HepG2 (cell line): ENCODE results near the gene PTCRA.

Source experiments
- JUN ChIP-seq: sonication (generic); formaldehyde crosslinking; IDR thresholded peaks from 2 replicates; pipeline ENCODE4 v1.4.0; 2020; ENCODE audit warnings: mild to moderate bottlenecking, missing genetic modification reagents
- PAX8 ChIP-seq: sonication (generic); formaldehyde crosslinking; IDR thresholded peaks from 2 replicates; pipeline ENCODE4 v1.8.0; 2022; ENCODE audit warnings: mild to moderate bottlenecking, missing genetic modification reagents, borderline replicate concordance
- RAD51 ChIP-seq: fragments of 450-650 bp; IDR thresholded peaks from 2 replicates; pipeline ENCODE4 v1.6.1; 2016; ENCODE audit warnings: borderline replicate concordance
- TCF7 ChIP-seq: sonication (generic); IDR thresholded peaks from 2 replicates; pipeline ENCODE4 v1.6.1; 2016; ENCODE audit warnings: antibody characterized with exemption, low read depth
- TP53 ChIP-seq: sonication (generic); formaldehyde crosslinking; conservative IDR thresholded peaks from 2 replicates; pipeline ENCODE4 v1.4.0; 2020; ENCODE audit warnings: missing genetic modification reagents
- YY1 ChIP-seq: IDR thresholded peaks from 2 replicates; pipeline ENCODE4 v1.6.1; 2011; ENCODE audit warnings: low read length, low read depth, moderate library complexity, mild to moderate bottlenecking; ENCODE audit not compliant: insufficient read depth, insufficient replicate concordance
- ZFAT ChIP-seq: sonication (generic); formaldehyde crosslinking; conservative IDR thresholded peaks from 2 replicates; pipeline ENCODE4 v1.8.1; 2023; ENCODE audit warnings: missing genetic modification reagents, inconsistent platforms
- ZNF274 ChIP-seq: sonication (generic); formaldehyde crosslinking; IDR thresholded peaks from 2 replicates; pipeline ENCODE4 v1.5.1; 2020; ENCODE audit warnings: mild to moderate bottlenecking, missing genetic modification reagents
- ZNF674 ChIP-seq: sonication (generic); formaldehyde crosslinking; IDR thresholded peaks from 2 replicates; pipeline ENCODE4 v1.5.0; 2020; ENCODE audit warnings: low read depth, mild to moderate bottlenecking, missing genetic modification reagents
- ZSCAN29 ChIP-seq: sonication (generic); formaldehyde crosslinking; conservative IDR thresholded peaks from 2 replicates; pipeline ENCODE4 v1.4.0; 2020; ENCODE audit warnings: mild to moderate bottlenecking, missing genetic modification reagents
- TF ChIP-seq, protein P1 (sequence below): sonication (generic); formaldehyde crosslinking; IDR thresholded peaks from 2 replicates; pipeline ENCODE4 v1.8.0; 2022; ENCODE audit warnings: mild to moderate bottlenecking, missing genetic modification reagents, moderate library complexity
- TF ChIP-seq, protein P2 (sequence below): sonication (generic); formaldehyde crosslinking; IDR thresholded peaks from 2 replicates; pipeline ENCODE4 v1.5.0; 2020; ENCODE audit warnings: mild to moderate bottlenecking, missing genetic modification reagents, moderate library complexity
- TF ChIP-seq, protein P3 (sequence below): sonication (generic); formaldehyde crosslinking; IDR thresholded peaks from 2 replicates; pipeline ENCODE4 v1.4.0; 2020; ENCODE audit warnings: missing genetic modification reagents, borderline replicate concordance
- TF ChIP-seq, protein P4 (sequence below): sonication (generic); formaldehyde crosslinking; conservative IDR thresholded peaks from 2 replicates; pipeline ENCODE4 v1.4.0; 2020; ENCODE audit warnings: missing genetic modification reagents

DNA sequence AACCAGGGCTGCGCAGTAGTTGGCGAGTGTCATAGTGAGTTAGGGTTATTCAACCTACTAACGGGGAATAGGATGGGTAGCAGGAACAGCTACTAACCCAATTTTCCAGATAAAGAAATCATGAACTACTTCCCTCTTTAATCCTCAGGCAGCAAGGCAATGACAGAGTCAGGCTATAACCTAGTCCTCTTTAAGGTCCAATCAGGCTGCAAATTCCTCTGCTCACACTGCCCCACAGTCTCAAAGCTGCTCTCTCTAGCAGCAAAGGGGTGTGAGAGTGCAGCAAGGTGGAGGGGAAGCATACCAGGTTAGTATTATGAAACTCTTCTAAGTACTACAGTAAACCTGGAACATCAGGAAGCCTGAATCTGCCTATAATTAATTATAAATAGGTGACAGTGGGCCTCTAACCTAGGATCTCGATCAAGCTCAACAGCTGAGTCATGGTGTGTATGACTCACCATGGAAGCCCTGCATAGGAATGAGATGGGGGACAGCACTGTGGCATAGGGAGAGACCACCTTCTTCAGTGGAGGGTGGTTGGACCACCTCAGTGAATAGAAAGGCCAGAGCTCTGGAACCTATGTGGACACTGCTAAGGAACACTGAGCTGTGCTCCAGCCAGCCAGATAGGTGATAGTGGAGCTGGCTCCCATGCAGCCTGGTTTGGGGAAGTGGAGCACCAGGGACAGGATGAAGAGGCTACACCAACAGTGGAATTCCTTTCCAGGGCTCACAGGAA, 55.2 kb downstream of the PTCRA start:
- TF ChIP-seq, protein P1, sequence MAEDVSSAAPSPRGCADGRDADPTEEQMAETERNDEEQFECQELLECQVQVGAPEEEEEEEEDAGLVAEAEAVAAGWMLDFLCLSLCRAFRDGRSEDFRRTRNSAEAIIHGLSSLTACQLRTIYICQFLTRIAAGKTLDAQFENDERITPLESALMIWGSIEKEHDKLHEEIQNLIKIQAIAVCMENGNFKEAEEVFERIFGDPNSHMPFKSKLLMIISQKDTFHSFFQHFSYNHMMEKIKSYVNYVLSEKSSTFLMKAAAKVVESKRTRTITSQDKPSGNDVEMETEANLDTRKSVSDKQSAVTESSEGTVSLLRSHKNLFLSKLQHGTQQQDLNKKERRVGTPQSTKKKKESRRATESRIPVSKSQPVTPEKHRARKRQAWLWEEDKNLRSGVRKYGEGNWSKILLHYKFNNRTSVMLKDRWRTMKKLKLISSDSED (CRISPR knock-in tag), result no peak
- TF ChIP-seq YY1, result no peak
- TF ChIP-seq, protein P2, sequence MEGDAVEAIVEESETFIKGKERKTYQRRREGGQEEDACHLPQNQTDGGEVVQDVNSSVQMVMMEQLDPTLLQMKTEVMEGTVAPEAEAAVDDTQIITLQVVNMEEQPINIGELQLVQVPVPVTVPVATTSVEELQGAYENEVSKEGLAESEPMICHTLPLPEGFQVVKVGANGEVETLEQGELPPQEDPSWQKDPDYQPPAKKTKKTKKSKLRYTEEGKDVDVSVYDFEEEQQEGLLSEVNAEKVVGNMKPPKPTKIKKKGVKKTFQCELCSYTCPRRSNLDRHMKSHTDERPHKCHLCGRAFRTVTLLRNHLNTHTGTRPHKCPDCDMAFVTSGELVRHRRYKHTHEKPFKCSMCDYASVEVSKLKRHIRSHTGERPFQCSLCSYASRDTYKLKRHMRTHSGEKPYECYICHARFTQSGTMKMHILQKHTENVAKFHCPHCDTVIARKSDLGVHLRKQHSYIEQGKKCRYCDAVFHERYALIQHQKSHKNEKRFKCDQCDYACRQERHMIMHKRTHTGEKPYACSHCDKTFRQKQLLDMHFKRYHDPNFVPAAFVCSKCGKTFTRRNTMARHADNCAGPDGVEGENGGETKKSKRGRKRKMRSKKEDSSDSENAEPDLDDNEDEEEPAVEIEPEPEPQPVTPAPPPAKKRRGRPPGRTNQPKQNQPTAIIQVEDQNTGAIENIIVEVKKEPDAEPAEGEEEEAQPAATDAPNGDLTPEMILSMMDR (CRISPR knock-in tag), result no peak
- no peak for TF ChIP-seq TCF7
- no peak for TF ChIP-seq TP53 (CRISPR knock-in tag)
- TF ChIP-seq JUN (CRISPR knock-in tag), result no peak
- TF ChIP-seq, protein P3, sequence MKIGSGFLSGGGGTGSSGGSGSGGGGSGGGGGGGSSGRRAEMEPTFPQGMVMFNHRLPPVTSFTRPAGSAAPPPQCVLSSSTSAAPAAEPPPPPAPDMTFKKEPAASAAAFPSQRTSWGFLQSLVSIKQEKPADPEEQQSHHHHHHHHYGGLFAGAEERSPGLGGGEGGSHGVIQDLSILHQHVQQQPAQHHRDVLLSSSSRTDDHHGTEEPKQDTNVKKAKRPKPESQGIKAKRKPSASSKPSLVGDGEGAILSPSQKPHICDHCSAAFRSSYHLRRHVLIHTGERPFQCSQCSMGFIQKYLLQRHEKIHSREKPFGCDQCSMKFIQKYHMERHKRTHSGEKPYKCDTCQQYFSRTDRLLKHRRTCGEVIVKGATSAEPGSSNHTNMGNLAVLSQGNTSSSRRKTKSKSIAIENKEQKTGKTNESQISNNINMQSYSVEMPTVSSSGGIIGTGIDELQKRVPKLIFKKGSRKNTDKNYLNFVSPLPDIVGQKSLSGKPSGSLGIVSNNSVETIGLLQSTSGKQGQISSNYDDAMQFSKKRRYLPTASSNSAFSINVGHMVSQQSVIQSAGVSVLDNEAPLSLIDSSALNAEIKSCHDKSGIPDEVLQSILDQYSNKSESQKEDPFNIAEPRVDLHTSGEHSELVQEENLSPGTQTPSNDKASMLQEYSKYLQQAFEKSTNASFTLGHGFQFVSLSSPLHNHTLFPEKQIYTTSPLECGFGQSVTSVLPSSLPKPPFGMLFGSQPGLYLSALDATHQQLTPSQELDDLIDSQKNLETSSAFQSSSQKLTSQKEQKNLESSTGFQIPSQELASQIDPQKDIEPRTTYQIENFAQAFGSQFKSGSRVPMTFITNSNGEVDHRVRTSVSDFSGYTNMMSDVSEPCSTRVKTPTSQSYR, result no peak
- no peak for TF ChIP-seq ZFAT (CRISPR knock-in tag)
- TF ChIP-seq ZNF674 (CRISPR knock-in tag), result no peak
- no peak for TF ChIP-seq PAX8 (CRISPR knock-in tag)
- TF ChIP-seq, protein P4, sequence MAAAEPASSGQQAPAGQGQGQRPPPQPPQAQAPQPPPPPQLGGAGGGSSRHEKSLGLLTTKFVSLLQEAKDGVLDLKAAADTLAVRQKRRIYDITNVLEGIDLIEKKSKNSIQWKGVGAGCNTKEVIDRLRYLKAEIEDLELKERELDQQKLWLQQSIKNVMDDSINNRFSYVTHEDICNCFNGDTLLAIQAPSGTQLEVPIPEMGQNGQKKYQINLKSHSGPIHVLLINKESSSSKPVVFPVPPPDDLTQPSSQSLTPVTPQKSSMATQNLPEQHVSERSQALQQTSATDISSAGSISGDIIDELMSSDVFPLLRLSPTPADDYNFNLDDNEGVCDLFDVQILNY (CRISPR knock-in tag), result no peak
- no peak for TF ChIP-seq ZSCAN29 (CRISPR knock-in tag)
- TF ChIP-seq ZNF274 (CRISPR knock-in tag), result no peak
- no peak for TF ChIP-seq RAD51
